Smooth muscle cell of the brain vasculature (primary cell): ENCODE results near the gene SCNN1A.

Source experiments
- DNase-seq: peaks from one replicate; pipeline ENCODE4 v3.0.0-alpha.2; 2012; ENCODE audit warnings: low read depth, low spot score

The SCNN1A gene

DNA sequence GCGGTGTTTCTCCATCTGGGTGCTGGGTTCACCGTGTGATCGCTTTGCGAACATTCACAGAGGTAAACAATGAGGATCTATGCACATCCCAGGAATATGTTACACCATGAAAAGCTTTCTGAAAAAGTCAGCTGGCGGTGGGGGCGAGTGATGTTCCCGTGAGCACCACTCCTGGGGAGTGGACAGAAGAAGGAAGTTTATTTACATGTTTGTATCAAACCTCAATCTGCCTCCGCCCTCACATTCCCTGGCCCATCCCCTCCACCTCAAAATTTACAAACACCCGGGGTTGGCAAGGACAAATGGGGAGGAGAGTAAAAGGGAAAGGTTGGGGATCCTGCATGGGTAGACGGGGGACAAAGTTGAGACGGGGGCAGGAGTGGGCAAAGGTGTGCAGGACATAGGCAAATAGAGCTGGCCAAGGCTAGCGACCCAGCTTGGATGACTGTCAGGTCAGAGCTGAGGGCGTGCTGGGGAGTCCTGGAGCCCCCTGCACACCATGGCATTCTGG, 40.4 kb downstream of the SCNN1A start:
- no peak for DNase-seq

- no peak for DNase-seq
Measured at GRCh38 chr12:6334359-6334758, 41.0 kb downstream of the SCNN1A start.

DNA sequence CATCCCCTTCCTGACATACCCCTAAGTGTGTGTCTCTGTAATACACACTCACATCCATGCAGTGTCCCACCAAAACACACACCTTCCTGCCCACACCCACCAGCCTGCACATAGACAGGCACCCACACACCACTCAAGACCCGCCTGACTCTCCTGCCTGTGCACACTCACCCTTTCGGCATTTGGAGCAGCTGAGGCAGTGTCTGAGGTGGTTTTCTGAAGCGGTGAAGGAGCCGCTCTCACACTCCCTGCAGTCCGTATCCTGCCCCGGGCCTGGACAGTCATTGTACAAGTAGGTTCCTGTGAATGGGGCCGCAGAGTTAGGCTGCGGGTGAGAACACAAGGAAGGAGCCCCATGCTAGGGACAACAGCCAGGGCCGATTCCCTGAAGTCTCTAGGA, 41.8 kb downstream of the SCNN1A start:
- no peak for DNase-seq

DNA sequence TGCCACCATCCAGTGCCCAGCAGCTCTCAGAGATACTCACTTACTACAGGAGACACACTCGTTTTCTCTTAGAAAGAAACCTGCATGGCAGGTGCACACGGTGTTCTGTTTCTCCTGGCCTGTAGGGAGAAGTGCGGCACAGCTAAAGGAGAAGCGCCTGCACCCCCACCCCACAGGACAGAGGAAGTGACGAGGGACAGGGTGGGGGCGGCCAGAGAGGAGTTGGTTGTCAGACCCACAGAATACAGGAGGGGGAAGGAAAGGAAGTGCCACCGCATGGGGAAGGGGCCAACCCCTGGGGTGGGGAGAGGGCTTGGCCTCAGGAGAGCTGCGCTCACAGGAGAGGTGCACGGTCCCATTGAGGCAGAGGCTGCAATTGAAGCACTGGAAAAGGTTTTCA, 42.3 kb downstream of the SCNN1A start:
- DNase-seq = no peak

GRCh38 chr12:6332459-6332858, 42.9 kb downstream of the SCNN1A start:
- DNase-seq = no peak

DNA sequence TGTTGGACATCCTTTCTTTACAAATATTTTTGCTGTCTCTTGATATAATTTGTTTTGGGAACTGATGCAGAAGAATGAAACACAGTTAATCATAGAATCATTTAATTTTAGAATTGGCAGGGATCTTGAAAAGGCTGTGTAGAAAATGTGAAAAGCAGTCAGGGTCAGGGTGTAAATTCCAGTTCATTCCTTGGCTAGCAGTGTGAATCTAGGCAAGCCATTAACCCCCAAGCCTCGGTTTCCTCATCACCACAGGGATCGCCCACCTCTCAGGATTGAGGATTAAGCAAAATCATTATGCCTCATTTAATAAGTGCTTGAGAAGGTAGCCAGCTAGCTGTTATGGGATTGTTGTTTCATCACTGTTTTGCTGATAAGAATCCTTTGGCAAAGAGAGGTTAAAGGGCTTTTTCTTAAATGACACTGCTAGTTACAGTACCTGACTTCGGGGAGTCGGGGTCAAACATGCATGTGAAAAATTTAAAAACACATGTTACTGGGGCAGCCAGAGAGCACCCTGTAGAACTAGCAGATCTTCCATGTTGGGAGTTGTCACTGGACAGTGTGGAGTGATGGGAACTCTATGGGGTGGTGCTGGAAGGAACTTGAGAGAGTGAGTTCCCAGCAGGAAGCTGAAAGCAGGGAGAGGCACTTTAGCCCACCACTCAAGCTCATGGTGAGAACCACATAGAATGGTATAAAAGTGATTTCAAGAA, 44.2 kb downstream of the SCNN1A start:
- DNase-seq = no peak

GRCh38 chr12:6330192-6330591, 45.2 kb downstream of the SCNN1A start:
- DNase-seq = no peak

DNA sequence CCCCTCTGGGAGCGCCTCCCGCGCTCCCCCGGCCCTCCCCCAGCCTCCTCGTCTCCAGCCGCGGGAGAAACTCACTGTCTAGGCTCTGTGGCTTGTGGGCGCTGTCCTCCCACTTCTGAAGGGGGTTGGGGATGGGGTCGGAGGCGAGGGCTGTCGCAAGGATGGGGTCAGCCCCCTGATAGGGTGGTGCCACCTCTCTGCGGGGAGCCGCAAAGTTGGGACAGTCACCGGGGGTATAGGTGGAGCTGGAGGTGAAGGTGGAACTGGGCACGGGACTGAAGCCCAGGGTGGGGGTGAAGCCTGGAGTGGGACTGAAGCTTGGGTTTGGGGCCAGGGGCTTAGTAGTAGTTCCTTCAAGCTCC, 45.7 kb downstream of the SCNN1A start:
- no peak for DNase-seq

DNA sequence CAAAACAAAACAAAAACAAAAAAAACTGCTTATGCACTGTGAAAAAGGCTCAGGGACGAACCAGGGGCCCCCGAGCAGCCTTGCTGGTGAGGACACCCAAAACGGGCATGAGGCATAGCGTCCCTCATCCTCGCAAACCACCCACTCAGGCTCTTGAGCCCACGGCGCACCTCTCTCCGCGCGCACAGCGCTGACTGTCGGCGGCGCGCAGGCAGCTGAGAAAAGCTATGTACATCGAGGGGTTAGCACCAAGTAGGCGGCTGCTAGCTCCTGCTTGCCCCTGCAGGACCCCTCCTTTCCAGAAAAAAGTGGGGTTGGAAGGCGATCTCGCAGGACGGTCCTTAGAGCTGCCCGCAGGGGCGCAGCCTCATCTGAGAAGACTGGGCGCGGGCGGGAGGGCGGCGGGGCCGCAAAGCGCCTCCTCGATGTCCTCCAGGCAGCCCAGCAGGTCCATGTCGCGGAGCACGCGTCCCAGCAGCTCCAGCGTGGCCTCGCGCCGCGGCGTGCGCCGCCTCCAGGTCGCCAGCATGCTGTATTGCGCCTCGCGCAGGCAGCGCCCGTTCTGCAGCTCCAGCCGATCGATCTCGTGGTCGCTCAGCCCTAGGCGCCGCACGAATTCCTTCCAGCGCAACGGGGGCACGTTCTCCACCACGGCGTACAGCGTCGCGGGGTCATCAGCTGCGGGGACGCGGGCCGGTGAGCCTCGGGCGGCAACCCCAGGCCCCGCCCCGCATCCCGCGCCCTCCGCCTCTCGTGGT, 46.2 kb downstream of the SCNN1A start:
- no peak for DNase-seq

DNA sequence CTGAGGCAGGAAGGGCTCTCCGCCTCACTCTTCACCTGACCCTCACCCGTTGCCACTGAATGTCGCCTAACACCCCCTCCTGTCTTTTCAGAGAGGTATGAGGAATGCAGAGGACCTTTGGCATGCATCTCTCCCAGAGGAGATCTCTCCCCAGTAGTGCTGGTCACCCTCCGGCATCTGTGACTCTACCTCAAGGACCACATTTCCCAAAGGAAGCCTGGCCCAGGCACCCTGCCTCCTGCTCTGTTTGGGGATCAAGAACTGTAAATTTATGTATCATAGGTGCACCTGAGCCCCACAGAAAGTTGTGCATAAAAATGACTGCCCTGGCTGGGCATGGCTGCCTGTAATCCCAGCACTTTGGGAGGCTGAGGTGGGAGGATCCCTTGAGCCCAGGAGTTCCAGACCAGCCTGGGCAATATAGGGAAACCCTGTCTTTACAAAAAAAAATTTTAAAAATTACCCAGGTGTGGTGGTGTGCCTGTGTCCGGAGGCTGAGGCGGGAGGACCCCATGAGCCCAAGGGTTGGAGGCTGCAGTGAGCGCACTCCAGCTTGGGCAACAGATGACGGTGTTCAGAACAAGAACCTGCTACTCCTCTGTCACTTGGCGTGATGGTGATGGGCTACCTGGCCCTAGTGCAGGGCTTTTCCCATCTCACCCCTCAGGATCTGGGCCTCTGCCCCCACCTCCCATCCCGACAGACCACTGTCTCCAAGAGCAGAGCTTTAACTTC, 47.2 kb downstream of the SCNN1A start:
- no peak for DNase-seq

DNA sequence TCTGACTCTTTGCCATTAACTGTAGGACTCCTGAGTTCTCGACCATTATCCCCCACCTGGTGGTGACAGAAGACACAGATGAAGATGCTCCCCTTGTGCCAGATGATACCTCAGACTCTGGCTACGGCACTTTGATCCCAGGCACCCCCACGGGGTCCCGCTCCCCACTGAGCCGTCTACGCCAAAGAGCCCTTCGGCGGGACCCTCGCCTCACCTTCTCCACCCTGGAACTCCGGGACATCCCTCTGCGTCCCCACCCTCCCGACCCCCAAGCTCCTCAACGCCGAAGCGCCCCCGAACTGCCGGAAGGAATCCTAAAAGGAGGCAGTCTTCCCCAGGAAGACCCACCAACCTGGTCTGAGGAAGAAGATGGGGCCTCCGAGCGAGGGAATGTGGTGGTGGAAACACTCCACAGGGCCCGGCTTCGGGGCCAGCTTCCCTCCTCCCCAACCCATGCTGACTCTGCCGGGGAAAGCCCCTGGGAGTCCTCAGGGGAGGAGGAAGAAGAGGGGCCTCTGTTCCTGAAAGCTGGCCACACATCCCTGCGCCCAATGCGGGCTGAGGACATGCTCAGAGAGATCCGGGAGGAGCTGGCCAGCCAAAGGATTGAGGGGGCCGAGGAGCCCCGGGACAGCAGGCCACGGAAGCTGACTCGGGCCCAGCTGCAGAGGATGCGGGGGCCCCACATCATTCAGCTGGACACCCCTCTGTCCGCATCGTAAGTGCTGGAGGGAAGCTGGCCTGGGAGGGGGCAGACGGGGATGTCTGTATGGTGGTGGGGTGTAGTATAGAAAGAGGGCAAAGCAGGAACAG, 47.9 kb downstream of the SCNN1A start:
- no peak for DNase-seq

DNA sequence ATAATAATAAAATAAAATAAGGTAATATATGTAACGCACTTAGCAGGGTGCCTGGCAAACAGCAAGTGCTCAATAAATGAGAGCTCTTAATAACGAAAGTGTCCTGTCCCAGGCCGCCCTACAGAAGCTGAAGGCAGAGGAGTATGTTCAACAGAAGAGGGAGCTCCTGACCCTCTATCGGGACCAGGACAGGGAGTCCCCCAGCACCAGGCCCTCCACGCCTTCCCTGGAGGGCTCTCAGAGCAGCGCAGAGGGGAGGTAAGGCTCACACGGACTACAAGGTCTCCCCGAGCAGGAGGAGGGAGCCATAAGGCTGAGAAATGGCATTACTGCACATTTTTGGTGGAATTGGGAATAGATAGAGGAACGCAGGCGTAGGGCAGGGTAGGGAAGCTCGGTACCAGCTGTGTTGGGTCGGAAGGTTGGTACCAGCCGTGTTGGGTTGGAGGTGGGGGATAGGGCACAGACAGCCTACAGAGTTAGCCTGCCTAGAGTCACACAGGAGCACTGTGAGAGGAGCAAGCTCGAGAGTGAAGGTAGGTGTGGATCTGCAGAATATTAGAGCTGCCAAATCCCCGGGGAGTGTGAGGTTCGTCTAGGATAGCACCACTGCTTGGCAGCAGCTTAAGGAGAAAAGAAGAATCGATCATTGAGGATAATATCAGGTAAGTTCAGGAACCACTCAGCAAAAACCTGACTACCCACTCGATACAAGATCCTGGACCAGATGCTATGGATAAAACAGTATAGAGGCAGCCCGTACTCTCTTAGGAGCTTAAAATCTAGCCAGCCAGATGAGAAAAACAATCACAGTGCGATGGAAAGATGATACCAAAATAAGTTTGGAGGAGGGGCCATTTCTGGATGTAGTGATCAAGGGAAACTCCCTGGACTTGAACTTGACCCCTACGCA, 48.8 kb downstream of the SCNN1A start:
- DNase-seq = no peak

DNA sequence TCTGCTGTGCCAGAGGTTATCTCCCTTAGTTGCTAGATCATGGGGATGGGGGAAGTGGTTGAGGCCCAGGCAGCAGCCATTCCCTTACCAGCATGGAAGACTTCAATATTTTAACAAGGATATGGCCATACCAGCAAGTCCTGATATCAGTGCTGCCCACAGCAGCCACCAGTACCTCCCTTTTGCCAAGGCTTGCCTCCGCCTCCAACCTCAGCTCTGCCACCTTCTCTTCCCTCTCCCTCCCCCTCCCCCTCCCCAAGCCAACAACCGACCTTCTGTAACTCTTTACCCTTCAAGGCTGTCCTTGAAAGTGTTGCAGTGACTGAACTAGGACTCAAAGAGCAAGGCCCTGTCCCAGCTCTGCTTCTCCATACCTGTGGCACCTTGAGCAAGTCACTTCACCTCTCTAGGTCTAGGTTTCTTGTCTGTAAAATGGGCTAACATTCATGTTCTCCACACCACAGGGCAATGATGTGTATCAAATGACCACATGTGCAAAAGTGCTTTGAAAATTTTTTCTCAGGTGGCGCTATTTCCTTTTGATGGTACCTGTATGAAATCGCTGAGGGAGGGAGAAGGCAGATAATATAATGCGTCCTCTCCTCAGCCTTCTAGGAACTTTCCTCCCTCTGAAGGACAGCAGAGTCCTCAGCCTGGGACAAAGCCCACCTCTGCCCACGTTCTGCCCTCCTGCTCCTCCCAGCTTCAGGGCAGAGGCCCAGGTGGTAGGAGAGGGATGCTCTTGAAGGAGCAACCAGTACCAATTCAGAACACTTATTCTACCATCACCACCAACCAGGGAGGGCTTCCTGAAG, 50.2 kb downstream of the SCNN1A start:
- DNase-seq = no peak

GRCh38 chr12:6323995-6324711, 51.2 kb downstream of the SCNN1A start:
- no peak for DNase-seq

DNA sequence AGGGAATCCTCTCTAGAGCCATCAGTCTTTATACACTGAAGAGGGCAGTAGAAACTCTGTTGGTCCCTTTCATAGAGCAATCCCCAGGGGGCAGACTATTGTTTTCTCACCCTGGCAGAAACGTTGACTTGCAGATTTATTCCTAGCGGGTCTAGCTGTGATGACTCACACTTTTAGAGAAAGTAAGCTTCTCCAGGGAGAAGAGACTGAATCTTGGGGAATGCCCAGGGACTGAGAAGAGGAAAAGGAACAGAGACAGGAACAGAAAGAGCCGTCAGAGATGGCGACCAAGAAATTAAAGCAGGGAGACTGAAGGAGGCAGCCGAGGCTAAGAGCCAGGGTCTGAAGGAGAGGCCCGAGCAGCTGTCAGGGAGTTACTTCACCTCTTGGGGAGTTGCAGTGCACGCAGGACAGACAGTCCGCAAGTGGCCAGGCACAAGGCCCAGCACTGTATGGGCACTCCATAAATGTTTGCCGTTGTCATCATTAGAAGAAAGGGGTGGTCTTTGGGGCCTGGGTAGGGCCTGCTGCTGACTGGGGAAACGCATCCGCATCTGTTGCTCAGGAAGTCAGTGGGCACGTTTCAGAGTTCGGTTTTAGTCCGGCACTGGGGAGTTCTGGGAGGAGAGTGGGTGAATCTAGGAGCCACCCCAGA, 51.9 kb downstream of the SCNN1A start:
- DNase-seq = peak; percentile 94

- no peak for DNase-seq
Measured at GRCh38 chr12:6322969-6323339, 52.4 kb downstream of the SCNN1A start.

GRCh38 chr12:6322352-6322751, 53.0 kb downstream of the SCNN1A start:
- no peak for DNase-seq

DNA sequence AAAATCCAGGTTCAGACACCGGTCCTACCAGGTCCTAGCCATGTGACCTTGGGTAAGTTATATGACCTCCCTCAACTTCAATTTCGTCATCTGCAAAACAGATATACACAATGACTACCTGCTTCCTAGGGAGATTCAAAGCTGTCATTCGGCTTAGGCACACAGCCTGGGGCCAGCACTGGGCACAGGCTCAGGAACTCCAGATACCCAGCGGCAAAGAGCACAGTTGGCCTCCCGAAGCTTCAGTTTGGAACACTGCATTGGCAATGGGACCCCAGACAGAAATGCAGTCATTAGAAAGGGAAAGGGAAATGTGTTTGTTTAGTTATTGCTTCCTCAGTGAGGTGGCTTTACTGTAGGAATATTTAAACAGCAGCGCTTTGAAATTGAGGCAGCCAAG, 53.5 kb downstream of the SCNN1A start:
- no peak for DNase-seq

GRCh38 chr12:6319446-6319845, 55.9 kb downstream of the SCNN1A start:
- DNase-seq = no peak
